ENCODE results near the gene SLC6A18.

The SLC6A18 gene

DNA sequence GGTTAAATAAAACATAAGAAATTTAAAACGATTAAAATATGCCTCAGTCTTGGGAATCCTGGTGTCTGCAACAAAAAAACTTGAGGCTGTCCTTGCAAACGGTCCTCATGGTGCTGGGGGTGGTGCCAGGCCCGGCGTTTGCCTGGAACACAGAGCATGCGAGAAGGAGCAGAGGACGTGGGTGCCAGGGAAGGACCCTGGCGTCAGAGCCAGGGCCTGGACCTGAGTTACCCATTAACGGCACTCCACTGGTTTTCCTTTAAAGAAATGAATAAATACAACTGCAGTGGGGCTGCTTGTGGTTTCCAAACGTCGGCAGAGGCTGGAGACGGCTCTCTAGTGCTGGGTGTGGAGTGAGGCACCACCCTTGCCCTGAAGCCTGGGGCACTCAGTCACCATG lies at the start of gene SLC6A18:
Gene SLC6A18, plus strand, starts transcription at position 301 of the 400 bp plus-strand sequence. Its CDS starts 97 bp downstream, at position 398.
- no peak for DNase-seq

DNA sequence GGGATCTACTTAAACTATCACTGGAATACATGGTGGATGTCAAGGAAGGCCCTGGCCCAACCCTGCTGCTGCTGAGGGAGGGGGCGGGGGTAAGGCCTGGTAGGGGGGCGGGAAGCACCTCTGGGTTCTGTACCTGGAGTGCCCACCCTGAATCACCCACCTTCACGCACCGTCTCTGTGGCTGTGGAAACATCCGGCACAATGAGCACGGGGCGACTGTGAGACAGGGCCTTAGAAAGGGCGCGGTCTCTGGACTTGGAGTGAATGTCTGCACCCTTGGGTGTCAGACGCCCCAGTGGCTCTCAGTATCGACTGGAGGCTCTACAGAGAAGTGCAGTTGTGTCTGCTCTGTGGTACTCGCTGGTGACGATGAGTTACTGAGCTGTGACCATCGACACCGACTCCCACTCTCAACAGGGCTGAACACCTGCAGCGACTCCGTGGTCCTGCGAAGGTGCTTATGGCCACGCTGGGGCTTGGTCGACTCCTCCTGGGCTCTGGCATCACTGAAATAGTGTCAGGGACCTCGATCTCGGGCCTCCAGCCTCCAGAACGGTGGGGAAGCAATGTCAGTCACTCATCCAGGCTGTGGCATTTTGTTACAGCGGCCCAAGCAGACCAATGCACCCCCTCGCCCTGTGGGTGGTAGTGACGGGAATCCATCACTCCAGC lies 49.2 kb upstream of the SLC6A18 start:
- no peak for DNase-seq

GRCh38 chr5:1176473-1177391 lies 48.4 kb upstream of the SLC6A18 start:
- no peak for DNase-seq

- DNase-seq, result no peak
Observed at GRCh38 chr5:1177826-1178528, 47.2 kb upstream of the SLC6A18 start.

GRCh38 chr5:1178529-1179382 lies 46.4 kb upstream of the SLC6A18 start:
- no peak for DNase-seq

GRCh38 chr5:1179383-1179715 lies 45.8 kb upstream of the SLC6A18 start:
- no peak for DNase-seq

DNA sequence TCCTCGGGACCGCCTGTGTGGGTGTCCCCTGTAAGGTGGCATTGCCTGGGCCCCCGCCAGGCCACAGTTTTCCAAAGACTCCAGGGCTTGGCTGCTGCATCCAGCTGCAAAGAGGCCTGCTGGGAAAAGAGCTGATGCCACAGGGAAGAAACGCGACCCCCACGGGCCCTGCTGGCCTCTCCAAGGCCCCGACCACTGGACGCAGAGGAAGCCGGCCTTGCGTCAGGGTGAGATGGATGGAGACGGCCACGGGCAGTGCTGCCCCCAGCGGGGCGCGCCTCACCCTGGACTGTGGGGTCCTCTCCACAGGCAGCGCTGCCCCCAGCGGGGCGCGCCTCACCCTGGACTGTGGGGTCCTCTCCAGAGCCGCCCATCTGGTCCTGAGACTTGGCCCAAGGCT lies 45.1 kb upstream of the SLC6A18 start:
- DNase-seq, result no peak

DNA sequence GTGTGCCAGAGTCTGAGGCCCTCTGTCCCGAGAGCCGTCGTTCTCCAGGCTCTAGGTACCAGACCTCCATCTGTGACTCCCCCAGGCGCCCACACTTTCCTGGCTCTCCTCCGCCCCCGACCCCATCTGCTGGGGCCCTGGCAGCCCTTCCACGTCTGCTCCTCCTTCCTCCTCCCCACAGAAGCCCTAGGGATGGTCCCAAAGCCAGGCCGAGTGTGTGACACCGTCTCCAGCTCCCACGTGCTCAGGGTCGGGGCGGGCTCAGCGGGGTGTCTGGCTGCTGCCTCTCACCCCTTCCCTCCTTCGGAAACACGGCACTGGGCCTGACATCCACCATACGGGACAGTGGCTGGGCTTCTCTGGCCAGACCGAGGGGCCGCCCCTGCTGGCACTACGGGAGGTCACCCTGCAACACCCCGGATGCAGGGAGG lies 44.3 kb upstream of the SLC6A18 start:
- DNase-seq, result no peak

DNA sequence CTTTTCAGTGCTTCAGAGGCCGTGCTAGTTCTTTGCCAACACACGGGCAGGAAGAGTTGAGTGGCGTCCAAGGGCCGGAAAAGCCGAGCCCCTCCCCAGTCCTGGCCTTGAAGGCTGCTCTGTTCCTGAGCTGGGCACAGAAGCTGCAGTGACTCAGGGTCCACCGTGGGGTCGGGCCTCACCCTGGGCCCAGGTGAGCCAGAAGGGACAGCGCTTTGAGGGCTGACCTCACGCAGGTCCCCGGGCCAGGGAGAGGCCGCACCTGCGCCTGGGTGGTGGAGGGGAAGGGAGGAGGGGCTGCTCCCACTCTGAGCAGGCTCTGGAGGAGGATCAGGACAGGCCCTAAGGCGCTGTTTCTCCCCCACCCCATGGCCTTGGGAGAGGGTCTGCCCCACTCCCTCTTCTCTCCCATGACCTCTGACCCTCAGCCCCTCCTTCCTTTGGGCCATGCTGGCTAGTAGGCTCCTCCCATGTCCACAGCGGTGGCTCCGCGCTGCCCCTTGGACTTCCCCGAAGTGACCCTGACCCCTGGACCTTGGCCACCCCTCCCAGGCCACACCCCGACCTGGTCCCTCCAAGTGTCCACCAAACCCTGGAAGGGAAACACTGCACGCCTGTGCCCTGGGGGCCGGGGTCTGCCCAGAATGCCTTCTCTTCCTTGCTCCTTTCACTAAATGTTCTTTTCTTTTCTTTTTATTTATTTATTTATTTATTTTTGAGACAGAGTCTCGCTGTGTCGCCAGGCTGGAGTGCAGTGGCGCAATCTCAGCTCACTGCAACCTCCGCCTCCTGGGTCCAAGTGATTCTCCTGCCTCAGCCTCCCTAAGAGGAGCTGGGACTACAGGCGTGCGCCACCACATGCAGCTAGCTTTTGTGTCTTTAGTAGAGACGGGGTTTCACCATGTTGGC lies 43.5 kb upstream of the SLC6A18 start:
- DNase-seq, result no peak

- no peak for DNase-seq
Observed at GRCh38 chr5:1182360-1182632, 42.9 kb upstream of the SLC6A18 start.

- no peak for DNase-seq
Observed at GRCh38 chr5:1182633-1183423, 42.4 kb upstream of the SLC6A18 start.

DNA sequence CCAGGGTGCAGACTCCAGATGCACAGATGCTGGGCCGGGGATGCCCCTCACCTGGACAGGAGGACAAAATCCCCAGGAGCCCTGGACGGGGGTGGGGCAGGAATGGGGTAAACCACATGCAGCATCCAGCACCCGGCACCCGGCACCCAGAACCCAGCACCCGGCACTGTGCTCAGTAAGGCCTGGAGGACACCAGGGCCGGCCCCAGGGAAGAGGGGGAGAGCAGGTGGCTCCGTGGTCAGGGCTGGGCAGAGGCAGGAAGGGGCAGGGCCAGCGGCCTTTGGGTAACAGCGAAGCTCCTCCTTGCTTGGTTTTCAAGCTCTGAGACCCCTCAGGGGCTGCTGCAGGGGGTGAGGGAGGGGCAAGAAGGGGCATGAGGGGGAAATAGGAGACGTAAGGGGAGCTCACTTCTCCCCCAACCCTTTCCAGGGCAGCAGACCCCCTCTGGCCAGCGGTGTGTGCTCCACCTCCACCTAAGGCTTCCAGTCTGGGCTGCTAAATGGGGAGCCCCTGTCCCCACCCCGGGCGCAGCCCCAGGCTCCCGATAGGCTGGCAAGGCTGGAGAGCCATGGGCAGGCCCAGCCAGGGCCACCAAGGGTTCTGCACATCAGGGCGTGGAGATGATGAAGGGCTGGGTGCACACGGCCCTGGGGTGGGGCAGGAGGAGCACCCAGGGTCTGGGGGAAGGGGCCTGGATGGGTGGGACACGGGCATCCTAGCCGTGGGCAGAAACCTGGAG lies 41.6 kb upstream of the SLC6A18 start:
- DNase-seq, result no peak

GRCh38 chr5:1184163-1184470 lies 41.1 kb upstream of the SLC6A18 start:
- no peak for DNase-seq

- no peak for DNase-seq
Observed at GRCh38 chr5:1184481-1184880, 40.7 kb upstream of the SLC6A18 start.

DNA sequence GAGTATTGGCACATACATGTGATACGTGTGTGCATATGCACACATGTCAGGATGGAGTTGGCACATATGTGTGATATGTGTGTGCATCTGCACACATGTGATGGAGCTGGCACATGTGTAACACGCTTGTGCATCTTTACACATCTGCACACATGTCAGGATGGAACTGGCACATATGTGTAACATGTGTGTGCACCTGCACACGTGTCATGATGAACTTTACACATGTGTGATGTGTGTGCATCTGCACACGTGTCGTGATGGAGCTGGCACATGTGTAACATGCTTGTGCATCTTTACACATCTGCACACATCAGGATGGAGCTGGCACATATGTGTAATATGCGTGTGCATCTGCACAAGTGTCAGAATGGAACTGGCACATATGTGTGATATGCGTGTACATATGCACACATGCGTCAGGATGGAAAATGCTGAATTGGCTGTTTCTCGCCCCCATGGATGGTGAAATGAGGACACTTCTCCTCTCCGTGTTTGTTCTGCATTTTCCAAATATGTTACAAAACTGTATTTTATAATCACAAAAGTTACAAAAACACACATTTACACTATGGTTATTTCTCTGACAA lies 40.0 kb upstream of the SLC6A18 start:
- DNase-seq, result no peak

DNA sequence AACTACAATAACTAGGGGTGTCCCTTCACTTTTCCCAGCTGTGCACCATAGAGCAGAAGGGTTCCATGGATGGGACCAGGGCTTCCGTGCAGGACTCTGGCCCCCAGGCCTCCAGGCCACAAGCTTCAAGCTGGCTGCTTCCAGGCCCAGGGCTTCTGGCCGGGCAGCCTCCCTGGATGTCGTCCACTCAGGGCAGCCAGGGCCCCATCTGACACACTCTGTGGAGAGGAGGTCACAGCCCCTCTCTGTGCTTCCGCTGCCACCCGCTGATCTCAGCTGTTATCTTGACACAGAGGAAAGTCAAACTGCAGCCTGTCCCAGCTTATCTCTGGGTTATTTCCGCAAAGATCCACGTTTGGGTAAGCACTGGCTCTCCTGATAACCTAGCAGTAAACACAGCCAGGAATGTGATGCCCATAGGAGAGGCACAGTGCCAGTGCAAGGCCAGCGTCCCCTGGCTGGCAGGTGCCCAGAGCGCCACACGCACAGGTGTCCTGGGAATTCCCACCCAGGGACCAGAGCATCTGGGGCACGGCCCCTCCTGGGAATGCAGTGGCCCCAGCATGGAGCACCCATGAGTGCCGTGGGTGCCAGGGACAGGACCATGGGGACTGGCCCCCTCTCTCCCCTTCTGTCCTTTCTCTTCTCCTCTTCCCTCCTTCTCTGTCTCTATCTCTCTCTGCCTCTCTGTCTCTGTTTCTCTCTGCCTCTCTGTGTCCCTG lies 39.4 kb upstream of the SLC6A18 start:
- no peak for DNase-seq

- DNase-seq, result no peak
Observed at GRCh38 chr5:1186351-1187233, 38.6 kb upstream of the SLC6A18 start.

GRCh38 chr5:1187234-1187949 lies 37.8 kb upstream of the SLC6A18 start:
- DNase-seq, result no peak

All from stimulated activated CD4-positive, alpha-beta T cell treated with anti-CD3 and anti-CD28 coated beads, Interleukin-2, amount 100 ng/mL, for 48 hours (primary cell).